Right ventricle myocardium inferior (tissue), 1 donor: ENCODE data around the gene VPS52. TPM values are rescaled to one million over a fixed set of nuclear protein-coding genes. Genes with fewer than 3 reads are reported as not detected.

Experiments used
- ATAC-seq: fragments of 200-7000 bp; cut with Tn5 transposase; one replicate; pipeline ENCODE4 v1.9.1; 2020; ENCODE audit warnings: mild to moderate bottlenecking, moderate library complexity
- DNase-seq: peaks from one replicate; pipeline ENCODE4 v3.0.0; 2021; ENCODE audit errors: missing footprints
- intact Hi-C: fragments of 100-400 bp; cut with DNase I; formaldehyde crosslinking; loops from one replicate; pipeline ENCODE4 v1.11.0; 2022
- microRNA-seq: library from miRNA; unstranded; fragments of <30 nt; microRNA quantifications from one replicate; pipeline ENCODE4 v1.2.0, GENCODE V29; 2020
- total RNA-seq: library from RNA; stranded (reverse); fragmentation: NEBNext Ultra II Directional; extraction: Animal tissue kit (Norgen Biotek cat#: 25700); gene quantifications from one replicate; pipeline ENCODE4 v1.2.1, GENCODE V29; 2021
- donor health status: DM: no; HTN: yes; CAD: no; lungs with severe emphysema.

Gene VPS52
- total RNA-seq, 1 donor from 2014 or later, result 31.4 TPM

GRCh38 chr6:33206027-33206863 is 65.4 kb downstream of the VPS52 start:
- intact Hi-C loops, result loop anchor here (10.0 kb wide), 1 partner anchor 1011 kb away; the partner anchor contains the start of genes GPSM3 and PBX2
- ATAC-seq, result no peak

GRCh38 chr6:33205191-33206026 is 66.3 kb downstream of the VPS52 start:
- intact Hi-C loops, result loop anchor here (10.0 kb wide), 1 partner anchor 1011 kb away; the partner anchor contains the start of genes GPSM3 and PBX2
- DNase-seq (no peak), ATAC-seq (no peak)

More at GRCh38 chr6:33206027-33206863, 65.4 kb downstream of the VPS52 start:
- DNase-seq, result no peak

- peak; percentile 73 for ATAC-seq
- intact Hi-C loops, result loop anchor here (5.0 to 10.0 kb wide), 2 partner anchors 232 to 1010 kb away; partner anchors contain the start of genes GPSM3 and PBX2
Measured at GRCh38 chr6:33204415-33205190, 67.1 kb downstream of the VPS52 start, which contains the start of gene HSD17B8. Gene HSD17B8, plus strand, starts transcription at chr6:33204655. Its CDS starts 14 bp downstream, at chr6:33204669.

GRCh38 chr6:33204165-33204414 is 67.6 kb downstream of the VPS52 start:
- intact Hi-C loops, result loop anchor here (5.0 to 10.0 kb wide), 2 partner anchors 232 to 1009 kb away; partner anchors contain the start of genes GPSM3 and PBX2
- ATAC-seq (no peak), DNase-seq (no peak)

More at GRCh38 chr6:33204415-33205190, 67.1 kb downstream of the VPS52 start, which contains the start of gene HSD17B8:
- DNase-seq, result peak; percentile 98

DNA sequence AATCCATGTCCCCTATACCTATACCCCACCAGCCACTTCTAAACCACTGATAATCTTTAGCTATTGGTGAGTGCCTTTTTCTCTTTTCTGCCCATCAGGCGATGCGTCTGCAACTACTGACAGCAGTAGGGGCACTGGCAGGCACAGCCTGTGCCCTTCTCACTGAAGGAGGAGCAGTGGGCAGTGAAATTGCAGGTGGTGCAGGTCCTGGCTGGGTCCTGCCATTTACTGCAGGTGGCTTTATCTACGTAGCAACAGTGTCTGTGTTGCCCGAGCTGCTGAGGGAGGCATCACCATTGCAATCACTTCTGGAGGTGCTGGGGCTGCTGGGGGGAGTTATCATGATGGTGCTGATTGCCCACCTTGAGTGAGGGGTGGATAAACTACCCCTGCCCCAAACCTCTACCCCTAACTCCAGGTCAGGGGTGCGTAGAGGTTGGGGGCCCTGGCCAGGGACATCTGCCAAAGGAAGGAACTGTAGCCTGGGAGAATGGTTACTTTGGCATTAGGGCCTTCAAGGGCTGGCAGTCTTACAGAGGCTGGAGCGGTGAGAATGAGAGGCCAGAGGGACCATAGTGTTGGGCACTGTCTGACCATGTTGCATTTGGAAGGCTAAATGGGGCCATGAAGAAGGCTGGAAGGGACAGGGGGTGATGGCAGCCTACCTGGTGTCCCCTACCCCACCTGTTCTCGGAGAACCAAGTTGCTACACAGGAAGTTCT is 68.1 kb downstream of the VPS52 start:
- DNase-seq (no peak), ATAC-seq (no peak)
- intact Hi-C loops, result loop anchor here (5.0 to 10.0 kb wide), 2 partner anchors 231 to 1009 kb away; partner anchors contain the start of genes GPSM3 and PBX2

GRCh38 chr6:33202799-33203198 is 68.9 kb downstream of the VPS52 start:
- ATAC-seq (no peak), DNase-seq (no peak)
- intact Hi-C loops, result loop anchor here (5.0 to 10.0 kb wide), 2 partner anchors 230 to 1008 kb away; partner anchors contain the start of genes GPSM3 and PBX2

DNA sequence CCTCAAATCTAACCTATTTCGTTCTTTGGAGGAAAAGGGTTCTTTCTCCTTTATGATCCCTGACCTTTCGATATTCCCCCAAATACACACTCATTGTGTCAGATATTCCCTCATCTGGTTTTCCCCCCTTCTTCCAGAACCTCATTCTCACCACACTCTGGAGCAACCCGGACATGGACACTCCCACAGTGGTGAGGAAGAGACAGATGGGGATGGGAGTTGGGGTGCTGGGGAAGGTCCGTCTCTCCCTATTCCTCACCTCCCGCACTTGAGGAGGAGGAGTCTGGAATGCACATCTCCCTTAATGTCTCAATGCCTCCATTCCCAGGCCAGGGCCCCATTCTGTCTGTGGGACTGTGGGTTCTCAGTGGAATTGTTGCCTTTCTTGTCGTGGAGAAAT is 69.7 kb downstream of the VPS52 start:
- intact Hi-C loops, result loop anchor here (2.0 to 10.0 kb wide), 3 partner anchors 47 to 1007 kb away; partner anchors contain the start of genes GPSM3 and PBX2
- ATAC-seq (no peak), DNase-seq (no peak)

- peak; percentile 0 for ATAC-seq
- DNase-seq, result no peak
- intact Hi-C loops, result loop anchor here (2.0 to 10.0 kb wide), 3 partner anchors 48 to 1006 kb away; partner anchors contain the start of genes GPSM3 and PBX2
Measured at GRCh38 chr6:33201147-33201545, 70.5 kb downstream of the VPS52 start.

Small RNA genes lying within 50 kb of the gene (microRNA-seq; reads per million reads assigned to microRNA genes)
- gene MIR219A1 (3.3 reads per million), gene MIR6834 (not detected), gene MIR6873 (not detected)

Other genes starting within 250 kb of the VPS52 start
- 42.8 TPM for gene HLA-DPA1, start 198.2 kb downstream of the VPS52 start, total RNA-seq
- 38.4 TPM for gene HLA-DPB1, start 195.9 kb downstream of the VPS52 start, total RNA-seq
- 1.1 TPM for gene COL11A2, start 79.4 kb downstream of the VPS52 start, total RNA-seq
- gene RXRB, start 71.2 kb downstream of the VPS52 start, total RNA-seq, result 39.3 TPM
- 55.4 TPM for gene SLC39A7, start 71.0 kb downstream of the VPS52 start, total RNA-seq
- 25.0 TPM for gene HSD17B8, start 67.2 kb downstream of the VPS52 start, total RNA-seq
- 27.7 TPM for gene RING1, start 63.4 kb downstream of the VPS52 start, total RNA-seq
- gene RPS18, start 199 bp upstream of the VPS52 start, total RNA-seq, result 1,075 TPM
- gene B3GALT4, start 5.2 kb upstream of the VPS52 start, total RNA-seq, result 8.5 TPM
- gene WDR46, start 17.4 kb upstream of the VPS52 start, total RNA-seq, result 15.9 TPM
- gene PFDN6, start 17.7 kb upstream of the VPS52 start, total RNA-seq, result 57.8 TPM
- 64.5 TPM for gene RGL2, start 27.1 kb upstream of the VPS52 start, total RNA-seq
- 82.3 TPM for gene TAPBP, start 42.2 kb upstream of the VPS52 start, total RNA-seq
- gene ZBTB22, start 45.9 kb upstream of the VPS52 start, total RNA-seq, result 10.8 TPM
- 22.4 TPM for gene DAXX, start 51.1 kb upstream of the VPS52 start, total RNA-seq
- gene KIFC1, start 119.9 kb upstream of the VPS52 start, total RNA-seq, result 1.3 TPM
- gene PHF1, start 139.1 kb upstream of the VPS52 start, total RNA-seq, result 43.5 TPM
- gene CUTA, start 146.2 kb upstream of the VPS52 start, total RNA-seq, result 107 TPM
- 5.2 TPM for gene SYNGAP1, start 148.2 kb upstream of the VPS52 start, total RNA-seq
- 4.1 TPM for gene ZBTB9, start 182.7 kb upstream of the VPS52 start, total RNA-seq